ENCODE results near the gene BHLHA15.

Gene BHLHA15

GRCh38 chr7:98186452-98187137, 24.6 kb upstream of the BHLHA15 start:
- no peak overlapping the region for H3K4me3 ChIP-seq (ENCODE audit: low read depth in 1 of 2, low read length in 2 of 2)
- DNase-seq: no peak
- ATAC-seq (ENCODE audit: insufficient read depth, low read depth): no peak
- no peaks in the 10 kb centered on the region for H3K79me2 ChIP-seq (ENCODE audit: insufficient read depth, low read length)
- H3K27me3 ChIP-seq (ENCODE audit: insufficient read depth, low read length, poor library complexity): no peaks in the 10 kb centered on the region
- peaks cover 30% of the 10 kb centered on the region for H3K36me3 ChIP-seq (ENCODE audit: insufficient read depth, low read length)
- no peak overlapping the region for H3K27ac ChIP-seq (ENCODE audit: low read length)
- H3K4me1 ChIP-seq (ENCODE audit: insufficient read depth, low read length): no peaks in the 10 kb centered on the region
- H2AFZ ChIP-seq (ENCODE audit: low read depth, low read length): no peak overlapping the region
- no peak for TF ChIP-seq EZH2 (IDR thresholded peaks at IDR 0.05; ENCODE audit: borderline replicate concordance, low read depth, low read length, severe bottlenecking)
- TF ChIP-seq, protein P1, sequence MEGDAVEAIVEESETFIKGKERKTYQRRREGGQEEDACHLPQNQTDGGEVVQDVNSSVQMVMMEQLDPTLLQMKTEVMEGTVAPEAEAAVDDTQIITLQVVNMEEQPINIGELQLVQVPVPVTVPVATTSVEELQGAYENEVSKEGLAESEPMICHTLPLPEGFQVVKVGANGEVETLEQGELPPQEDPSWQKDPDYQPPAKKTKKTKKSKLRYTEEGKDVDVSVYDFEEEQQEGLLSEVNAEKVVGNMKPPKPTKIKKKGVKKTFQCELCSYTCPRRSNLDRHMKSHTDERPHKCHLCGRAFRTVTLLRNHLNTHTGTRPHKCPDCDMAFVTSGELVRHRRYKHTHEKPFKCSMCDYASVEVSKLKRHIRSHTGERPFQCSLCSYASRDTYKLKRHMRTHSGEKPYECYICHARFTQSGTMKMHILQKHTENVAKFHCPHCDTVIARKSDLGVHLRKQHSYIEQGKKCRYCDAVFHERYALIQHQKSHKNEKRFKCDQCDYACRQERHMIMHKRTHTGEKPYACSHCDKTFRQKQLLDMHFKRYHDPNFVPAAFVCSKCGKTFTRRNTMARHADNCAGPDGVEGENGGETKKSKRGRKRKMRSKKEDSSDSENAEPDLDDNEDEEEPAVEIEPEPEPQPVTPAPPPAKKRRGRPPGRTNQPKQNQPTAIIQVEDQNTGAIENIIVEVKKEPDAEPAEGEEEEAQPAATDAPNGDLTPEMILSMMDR (IDR thresholded peaks at IDR 0.05; ENCODE audit: borderline replicate concordance, extremely low read depth, low read length, poor library complexity, severe bottlenecking): no peak
- H3K9ac ChIP-seq (ENCODE audit: low read depth, low read length): no peak overlapping the region
- H3K9me3 ChIP-seq (ENCODE audit: insufficient read depth, low read length, severe bottlenecking): no peaks in the 10 kb centered on the region
- H3K4me2 ChIP-seq (ENCODE audit: insufficient read depth, low read length): no peak overlapping the region
- H4K20me1 ChIP-seq (ENCODE audit: insufficient read depth, low read length): no peaks in the 10 kb centered on the region

DNA sequence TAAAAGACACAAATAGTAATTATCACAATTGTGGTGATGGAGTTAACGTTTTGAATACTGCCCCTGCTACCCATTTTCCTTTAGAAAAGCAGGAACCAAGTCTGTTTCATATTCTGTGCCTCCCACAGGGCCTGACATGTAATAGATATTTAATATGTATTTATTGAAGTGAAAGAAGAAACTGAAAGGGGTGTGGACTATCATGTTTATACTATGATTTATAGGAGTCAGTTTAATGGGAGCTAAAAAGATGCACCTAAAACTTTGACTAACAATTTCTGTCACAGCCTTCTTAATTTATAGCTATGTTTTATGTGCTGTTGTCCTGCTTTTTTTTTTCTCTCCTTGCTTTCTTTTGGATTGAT, 24.1 kb upstream of the BHLHA15 start:
- H3K4me2 ChIP-seq (ENCODE audit: insufficient read depth, low read length): no peak overlapping the region
- H2AFZ ChIP-seq (ENCODE audit: low read depth, low read length): no peak overlapping the region

DNA sequence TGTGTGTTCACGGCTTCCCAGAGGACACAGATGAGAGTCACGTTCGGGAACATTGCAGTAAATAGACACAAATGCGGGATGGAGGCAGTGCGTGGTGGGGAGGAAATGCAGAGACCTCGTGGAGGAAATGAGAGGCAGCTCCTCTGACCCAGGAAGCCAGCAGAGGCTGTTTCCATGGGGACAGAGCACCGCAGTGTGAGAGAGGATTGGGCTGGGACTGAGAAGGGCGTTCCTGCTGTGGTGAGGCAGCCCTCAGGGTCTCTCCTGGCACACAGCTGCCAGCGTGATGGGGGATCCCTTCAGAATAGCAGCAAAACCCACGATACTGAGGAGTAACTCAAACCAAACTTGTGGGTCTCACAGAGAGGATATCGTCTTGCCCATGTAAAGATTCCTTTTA, 21.7 kb upstream of the BHLHA15 start:
- ATAC-seq (ENCODE audit: insufficient read depth, low read depth) (peak; percentile 60), DNase-seq (peak; percentile 17)
- H2AFZ ChIP-seq (ENCODE audit: low read depth, low read length): no peak overlapping the region
- no peaks in the 10 kb centered on the region for H3K9me3 ChIP-seq (ENCODE audit: insufficient read depth, low read length, severe bottlenecking)
- H4K20me1 ChIP-seq (ENCODE audit: insufficient read depth, low read length): no peaks in the 10 kb centered on the region
- H3K27ac ChIP-seq (ENCODE audit: low read length): no peak overlapping the region
- no peaks in the 10 kb centered on the region for H3K4me1 ChIP-seq (ENCODE audit: insufficient read depth, low read length)
- H3K4me2 ChIP-seq (ENCODE audit: insufficient read depth, low read length): no peak overlapping the region
- H3K79me2 ChIP-seq (ENCODE audit: insufficient read depth, low read length): no peaks in the 10 kb centered on the region
- H3K36me3 ChIP-seq (ENCODE audit: insufficient read depth, low read length): peaks cover 60% of the 10 kb centered on the region
- H3K9ac ChIP-seq (ENCODE audit: low read depth, low read length): no peak overlapping the region
- no peaks in the 10 kb centered on the region for H3K27me3 ChIP-seq (ENCODE audit: insufficient read depth, low read length, poor library complexity)
- TF ChIP-seq, protein P1 (IDR thresholded peaks at IDR 0.05; ENCODE audit: borderline replicate concordance, extremely low read depth, low read length, poor library complexity, severe bottlenecking): no peak
- TF ChIP-seq EZH2 (IDR thresholded peaks at IDR 0.05; ENCODE audit: borderline replicate concordance, low read depth, low read length, severe bottlenecking): no peak
- no peak overlapping the region for H3K4me3 ChIP-seq (ENCODE audit: low read depth in 1 of 2, low read length in 2 of 2)

More for the DNA sequence above, 24.1 kb upstream of the BHLHA15 start:
- Histone ChIP-seq H3K27me3 (ENCODE audit: insufficient read depth, low read length, poor library complexity) (no peaks in the 10 kb centered on the region), H3K9ac (ENCODE audit: low read depth, low read length) (no peak overlapping the region), H3K36me3 (ENCODE audit: insufficient read depth, low read length) (peaks cover 35% of the 10 kb centered on the region), H3K9me3 (ENCODE audit: insufficient read depth, low read length, severe bottlenecking) (no peaks in the 10 kb centered on the region), H3K27ac (ENCODE audit: low read length) (no peak overlapping the region), H3K4me3 (ENCODE audit: low read depth in 1 of 2, low read length in 2 of 2) (no peak overlapping the region), H3K4me1 (ENCODE audit: insufficient read depth, low read length) (no peaks in the 10 kb centered on the region), H3K79me2 (ENCODE audit: insufficient read depth, low read length) (no peaks in the 10 kb centered on the region), H4K20me1 (ENCODE audit: insufficient read depth, low read length) (no peaks in the 10 kb centered on the region)
- ATAC-seq (ENCODE audit: insufficient read depth, low read depth): no peak
- TF ChIP-seq, protein P1 (IDR thresholded peaks at IDR 0.05; ENCODE audit: borderline replicate concordance, extremely low read depth, low read length, poor library complexity, severe bottlenecking): no peak
- no peak for TF ChIP-seq EZH2 (IDR thresholded peaks at IDR 0.05; ENCODE audit: borderline replicate concordance, low read depth, low read length, severe bottlenecking)
- no peak for DNase-seq
